Ureter (tissue), 1 donor: ENCODE data around the gene COL4A2. TPM values are rescaled to one million over a fixed set of nuclear protein-coding genes. Genes with fewer than 3 reads are reported as not detected.
"Not testable (repeated sequence)": the region's sequence is repeated elsewhere in the genome, so short reads cannot be mapped to it uniquely, and the experiment has no call there.

Experiments
- DNase-seq: peaks from one replicate; pipeline ENCODE4 v3.0.0-alpha.2; 2020; ENCODE audit warnings: low spot score
- total RNA-seq: library from RNA; stranded (reverse); gene quantifications from one replicate; pipeline ENCODE4 v1.2.4, GENCODE V29; 2023
- donor health status: DM: yes; HTN: yes; CAD: no.

Gene COL4A2
- total RNA-seq, 1 donor from 2014 or later: 227 TPM

GRCh38 chr13:110475117-110475516, 168.0 kb downstream of the COL4A2 start:
- DNase-seq: no peak

- DNase-seq: no peak
Observed at GRCh38 chr13:110475550-110476219, 168.6 kb downstream of the COL4A2 start.

- DNase-seq: no peak
Observed at GRCh38 chr13:110476220-110476617, 169.1 kb downstream of the COL4A2 start.

GRCh38 chr13:110477706-110478245, 170.7 kb downstream of the COL4A2 start:
- no peak for DNase-seq

- no peak for DNase-seq
Observed at GRCh38 chr13:110478405-110479214, 171.5 kb downstream of the COL4A2 start.

- no peak for DNase-seq
Observed at GRCh38 chr13:110479215-110479545, 172.1 kb downstream of the COL4A2 start.

GRCh38 chr13:110479648-110480047, 172.6 kb downstream of the COL4A2 start:
- DNase-seq: no peak

GRCh38 chr13:110480161-110480560, 173.1 kb downstream of the COL4A2 start:
- DNase-seq: no peak

GRCh38 chr13:110483386-110483968, 176.4 kb downstream of the COL4A2 start:
- DNase-seq: no peak

GRCh38 chr13:110484290-110485048, 177.4 kb downstream of the COL4A2 start:
- DNase-seq: no peak

- DNase-seq: no peak
Observed at GRCh38 chr13:110485604-110486003, 178.5 kb downstream of the COL4A2 start.

- DNase-seq: no peak
Observed at GRCh38 chr13:110486061-110486715, 179.1 kb downstream of the COL4A2 start.

- not testable (repeated sequence) for DNase-seq
Observed at GRCh38 chr13:110486880-110487279, 179.8 kb downstream of the COL4A2 start.

GRCh38 chr13:110490009-110490770, 183.1 kb downstream of the COL4A2 start:
- DNase-seq: no peak

GRCh38 chr13:110491869-110492678, 185.0 kb downstream of the COL4A2 start:
- DNase-seq: no peak

GRCh38 chr13:110492679-110493593, 185.9 kb downstream of the COL4A2 start:
- DNase-seq: no peak

- DNase-seq: no peak
Observed at GRCh38 chr13:110493613-110494012, 186.5 kb downstream of the COL4A2 start.

GRCh38 chr13:110495376-110495775, 188.3 kb downstream of the COL4A2 start:
- no peak for DNase-seq

GRCh38 chr13:110495881-110496280, 188.8 kb downstream of the COL4A2 start:
- DNase-seq: no peak
